CD4-positive, alpha-beta memory T cell (primary cell): ENCODE data around the gene BCAR3. TPM values are rescaled to one million over a fixed set of nuclear protein-coding genes. Genes with fewer than 3 reads are reported as not detected.

ENCODE experiments used
- CTCF ChIA-PET: fragments of 350-600 bp; sonication (Branson Sonifier 250); formaldehyde crosslinking; loops from one replicate; lab custom pipeline; 2021; ENCODE audit warnings: inconsistent platforms; ENCODE audit not compliant: partially characterized antibody; lab: Charles Lee
- POLR2A ChIA-PET: fragments of 350-600 bp; sonication (Branson Sonifier 250); formaldehyde crosslinking; loops from one replicate; lab custom pipeline; 2021; ENCODE audit not compliant: partially characterized antibody; lab: Charles Lee
- DNase-seq, 5 donors: peaks; one replicate each; pipeline versions ENCODE4 v3.0.0 to v3.0.0-alpha.2; 2020 to 2022; ENCODE audit warnings: mixed read lengths in 1 of 5
- H3K27ac ChIP-seq: one replicate; pipeline ENCODE4 v1.7.0; 2013; ENCODE audit warnings: low read depth, low read length
- H3K27me3 ChIP-seq: 2 replicates; pipeline ENCODE4 v1.7.0; 2013; ENCODE audit warnings: mild to moderate bottlenecking, low read length, moderate library complexity; ENCODE audit not compliant: insufficient read depth
- H3K36me3 ChIP-seq: 2 replicates; pipeline ENCODE4 v1.7.0; 2013; ENCODE audit warnings: mild to moderate bottlenecking, low read length, moderate library complexity; ENCODE audit not compliant: insufficient read depth
- H3K4me1 ChIP-seq: 2 replicates; pipeline ENCODE4 v1.7.0; 2013; ENCODE audit warnings: mild to moderate bottlenecking, low read length, moderate library complexity; ENCODE audit not compliant: insufficient read depth
- H3K4me3 ChIP-seq, 2 donors: one replicate each; pipeline ENCODE4 v1.7.0; 2013; ENCODE audit warnings: low read length in 2 of 2, mild to moderate bottlenecking in 1 of 2
- H3K9me3 ChIP-seq, 2 donors: one replicate each; pipeline ENCODE4 v1.7.0; 2013; ENCODE audit warnings: low read length in 2 of 2, control low read depth in 1 of 2; ENCODE audit not compliant: control insufficient read depth in 1 of 2
- H3K27ac Mint-ChIP-seq, 7 donors: one replicate each; pipeline ENCODE4 v1.8.0; 2020 to 2021; ENCODE audit warnings: mixed read lengths in 7 of 7, mild to moderate bottlenecking in 6 of 7, inconsistent platforms in 3 of 7, moderate library complexity in 3 of 7
- H3K27me3 Mint-ChIP-seq, 2 donors: one replicate each; pipeline ENCODE4 v1.8.0; 2020 to 2021; ENCODE audit warnings: mixed read lengths in 2 of 2
- H3K36me3 Mint-ChIP-seq, 2 donors: one replicate each; pipeline ENCODE4 v1.8.0; 2020 to 2021; ENCODE audit warnings: mixed read lengths in 2 of 2, inconsistent platforms in 1 of 2, mild to moderate bottlenecking in 1 of 2
- H3K4me1 Mint-ChIP-seq, 4 donors: one replicate each; pipeline ENCODE4 v1.8.0; 2020 to 2021; ENCODE audit warnings: mixed read lengths in 4 of 4, mild to moderate bottlenecking in 1 of 4
- H3K4me3 Mint-ChIP-seq, 8 donors: one replicate each; pipeline ENCODE4 v1.8.0; 2020 to 2021; ENCODE audit warnings: mixed read lengths in 8 of 8, mild to moderate bottlenecking in 7 of 8, moderate library complexity in 6 of 8, inconsistent platforms in 3 of 8
- H3K9me3 Mint-ChIP-seq, 8 donors: one replicate each; pipeline ENCODE4 v1.8.0; 2020 to 2021; ENCODE audit warnings: mixed read lengths in 8 of 8, mild to moderate bottlenecking in 5 of 8, inconsistent platforms in 3 of 8, moderate library complexity in 1 of 8
- intact Hi-C: fragments of 100-400 bp; cut with micrococcal nuclease; formaldehyde crosslinking; loops from one replicate; pipeline ENCODE4 v1.15.1; 2023
- polyA plus RNA-seq, 2 donors: library from polyadenylated mRNA; unstranded; fragments of 300-500 nt; fragmentation: Illumina TruSeq; gene quantifications; one replicate each; pipeline ENCODE4 v1.2.3, GENCODE V29; 2021
- total RNA-seq, 2 experiments: library from RNA; stranded (reverse); gene quantifications; one replicate each; pipeline ENCODE4 v1.2.3, GENCODE V29; 2021

The BCAR3 gene
- total and polyA plus RNA-seq, 4 experiments from 2014 or later, result 0.39 to 1.2 (median 0.76) TPM

GRCh38 chr1:93567255-93567918, 114.2 kb downstream of the BCAR3 start:
- no peak overlapping the region for H3K27ac ChIP-seq
- ChIA-PET CTCF (no interaction called here), POLR2A (no interaction called here)
- H3K36me3 ChIP-seq, result no peaks in the 10 kb centered on the region
- no peak overlapping the region for H3K4me3 Mint-ChIP-seq
- H3K4me3 ChIP-seq, result no peak overlapping the region
- H3K9me3 ChIP-seq, result no peaks in the 10 kb centered on the region
- DNase-seq, result no peak
- H3K4me1 Mint-ChIP-seq, result no peaks in the 10 kb centered on the region
- intact Hi-C loops, result no loop called here
- H3K27me3 ChIP-seq, result no peaks in the 10 kb centered on the region
- no peaks in the 10 kb centered on the region for H3K27me3 Mint-ChIP-seq
- no peak overlapping the region for H3K27ac Mint-ChIP-seq
- H3K9me3 Mint-ChIP-seq, result no peaks in the 10 kb centered on the region
- no peaks in the 10 kb centered on the region for H3K36me3 Mint-ChIP-seq
- no peaks in the 10 kb centered on the region for H3K4me1 ChIP-seq

GRCh38 chr1:93566227-93566626, 115.4 kb downstream of the BCAR3 start:
- no peaks in the 10 kb centered on the region for H3K9me3 ChIP-seq
- H3K4me3 ChIP-seq, result no peak overlapping the region
- CTCF ChIA-PET, result no interaction called here
- intact Hi-C loops, result no loop called here
- no peaks in the 10 kb centered on the region for H3K4me1 Mint-ChIP-seq
- no peaks in the 10 kb centered on the region for H3K27me3 ChIP-seq
- H3K27ac Mint-ChIP-seq, result no peak overlapping the region
- no peaks in the 10 kb centered on the region for H3K36me3 ChIP-seq
- H3K27me3 Mint-ChIP-seq, result no peaks in the 10 kb centered on the region
- no peak for DNase-seq
- H3K9me3 Mint-ChIP-seq, result no peaks in the 10 kb centered on the region
- H3K36me3 Mint-ChIP-seq, result no peaks in the 10 kb centered on the region
- H3K4me1 ChIP-seq, result no peaks in the 10 kb centered on the region
- no peak overlapping the region for H3K4me3 Mint-ChIP-seq
- H3K27ac ChIP-seq, result no peak overlapping the region
- POLR2A ChIA-PET, result no interaction called here

- H3K27me3 Mint-ChIP-seq, result no peaks in the 10 kb centered on the region
- ChIA-PET CTCF (no interaction called here), POLR2A (no interaction called here)
- no peaks in the 10 kb centered on the region for H3K36me3 Mint-ChIP-seq
- DNase-seq, result no peak
- no peaks in the 10 kb centered on the region for H3K4me1 ChIP-seq
- H3K9me3 ChIP-seq, result no peaks in the 10 kb centered on the region
- H3K27ac Mint-ChIP-seq, result peak overlapping the region in 1 of 7 donors; percentile 31
- no peaks in the 10 kb centered on the region for H3K36me3 ChIP-seq
- no peaks in the 10 kb centered on the region for H3K9me3 Mint-ChIP-seq
- intact Hi-C loops, result no loop called here
- H3K27me3 ChIP-seq, result no peaks in the 10 kb centered on the region
- H3K4me1 Mint-ChIP-seq, result no peaks in the 10 kb centered on the region
- H3K4me3 Mint-ChIP-seq, result no peak overlapping the region
- no peak overlapping the region for H3K27ac ChIP-seq
- H3K4me3 ChIP-seq, result no peak overlapping the region
Measured at GRCh38 chr1:93565496-93566206, 116.0 kb downstream of the BCAR3 start.

GRCh38 chr1:93559695-93560094, 121.9 kb downstream of the BCAR3 start:
- intact Hi-C loops, result no loop called here
- Mint-ChIP-seq H3K4me3 (no peak overlapping the region), H3K27ac (no peak overlapping the region), H3K27me3 (no peaks in the 10 kb centered on the region), H3K9me3 (no peaks in the 10 kb centered on the region), H3K4me1 (peaks cover 4 to 7% (median 6%) of the 10 kb centered on the region in 4 donors), H3K36me3 (peaks cover 0 to 3% of the 10 kb centered on the region in 2 donors)
- ChIA-PET POLR2A (no interaction called here), CTCF (no interaction called here)
- no peak overlapping the region for H3K27ac ChIP-seq
- H3K9me3 ChIP-seq, result no peaks in the 10 kb centered on the region
- H3K4me1 ChIP-seq, result peaks cover 9% of the 10 kb centered on the region
- H3K36me3 ChIP-seq, result no peaks in the 10 kb centered on the region
- no peak overlapping the region for H3K4me3 ChIP-seq
- no peak for DNase-seq
- no peaks in the 10 kb centered on the region for H3K27me3 ChIP-seq

GRCh38 chr1:93559045-93559444, 122.6 kb downstream of the BCAR3 start:
- H3K27me3 Mint-ChIP-seq, result no peaks in the 10 kb centered on the region
- POLR2A ChIA-PET, result no interaction called here
- CTCF ChIA-PET, result no interaction called here
- Histone ChIP-seq H3K36me3 (no peaks in the 10 kb centered on the region), H3K9me3 (no peaks in the 10 kb centered on the region), H3K27ac (no peak overlapping the region), H3K27me3 (no peaks in the 10 kb centered on the region), H3K4me1 (peaks cover 9% of the 10 kb centered on the region), H3K4me3 (no peak overlapping the region)
- intact Hi-C loops, result no loop called here
- H3K4me3 Mint-ChIP-seq, result no peak overlapping the region
- peaks cover 6 to 7% (median 7%) of the 10 kb centered on the region in 4 donors for H3K4me1 Mint-ChIP-seq
- no peak overlapping the region for H3K27ac Mint-ChIP-seq
- peaks cover 0 to 3% of the 10 kb centered on the region in 2 donors for H3K36me3 Mint-ChIP-seq
- no peaks in the 10 kb centered on the region for H3K9me3 Mint-ChIP-seq
- no peak for DNase-seq

GRCh38 chr1:93556291-93556690, 125.3 kb downstream of the BCAR3 start:
- peaks cover 0 to 5% of the 10 kb centered on the region in 2 donors for H3K27me3 Mint-ChIP-seq
- Histone ChIP-seq H3K27me3 (no peaks in the 10 kb centered on the region), H3K4me1 (peaks cover 9% of the 10 kb centered on the region), H3K4me3 (no peak overlapping the region), H3K36me3 (no peaks in the 10 kb centered on the region), H3K27ac (no peak overlapping the region), H3K9me3 (no peaks in the 10 kb centered on the region)
- intact Hi-C loops, result no loop called here
- H3K4me3 Mint-ChIP-seq, result no peak overlapping the region
- H3K4me1 Mint-ChIP-seq, result peaks cover 6 to 7% (median 7%) of the 10 kb centered on the region in 4 donors
- no peaks in the 10 kb centered on the region for H3K9me3 Mint-ChIP-seq
- H3K27ac Mint-ChIP-seq, result no peak overlapping the region
- ChIA-PET POLR2A (no interaction called here), CTCF (interaction anchor here (1.6 kb wide), 1 partner anchor 9 kb away, joined by 3 read pairs; no protein-coding TSS in a partner anchor)
- no peak for DNase-seq
- H3K36me3 Mint-ChIP-seq, result peaks cover 0 to 11% of the 10 kb centered on the region in 2 donors

- POLR2A ChIA-PET, result no interaction called here
- CTCF ChIA-PET, result interaction anchor here (0.8 to 1.6 kb wide), 2 partner anchors 8 to 70 kb away, joined by 3 read pairs; no protein-coding TSS in a partner anchor
- no peak overlapping the region for H3K27ac Mint-ChIP-seq
Measured at GRCh38 chr1:93554883-93555872, 126.5 kb downstream of the BCAR3 start.

More at GRCh38 chr1:93554883-93555872, 126.5 kb downstream of the BCAR3 start:
- peaks cover 6 to 7% (median 7%) of the 10 kb centered on the region in 4 donors for H3K4me1 Mint-ChIP-seq
- H3K36me3 Mint-ChIP-seq, result peaks cover 0 to 11% of the 10 kb centered on the region in 2 donors
- no peak overlapping the region for H3K4me3 ChIP-seq
- DNase-seq, result no peak
- H3K4me3 Mint-ChIP-seq, result peak overlapping the region in 1 of 8 donors; percentile 20
- no peaks in the 10 kb centered on the region for H3K36me3 ChIP-seq
- peaks cover 0 to 5% of the 10 kb centered on the region in 2 donors for H3K27me3 Mint-ChIP-seq
- no peak overlapping the region for H3K27ac ChIP-seq
- no peaks in the 10 kb centered on the region for H3K9me3 ChIP-seq
- H3K27me3 ChIP-seq, result no peaks in the 10 kb centered on the region
- peaks cover 9% of the 10 kb centered on the region for H3K4me1 ChIP-seq
- H3K9me3 Mint-ChIP-seq, result no peaks in the 10 kb centered on the region
- intact Hi-C loops, result no loop called here
